Measurements from ENCODE around the gene RAPGEF1. TPM values are rescaled to one million over a fixed set of nuclear protein-coding genes. Genes with fewer than 3 reads are reported as not detected.

The RAPGEF1 gene
- total and polyA plus RNA-seq, 2 of the 13 experiments (the other 11 are each of a cell fraction or from before 2014, with no cell fraction given) = 21.2 to 38.9 TPM

GRCh38 chr9:131590907-131591844, 148.7 kb downstream of the RAPGEF1 start (continued):
- TF ChIP-seq ATRX (CRISPR knock-in tag; IDR thresholded peaks at IDR 0.05; ENCODE audit: borderline replicate concordance) (no peak), TBP (CRISPR knock-in tag; IDR thresholded peaks at IDR 0.05) (no peak), HMGXB4 (CRISPR knock-in tag; IDR thresholded peaks at IDR 0.05; ENCODE audit: borderline replicate concordance in 1 of 2, low read depth in 1 of 2) (peak; percentile 88 to 91), ZNF761 (CRISPR knock-in tag; conservative IDR thresholded peaks at IDR 0.05) (0 out of 2 replicates have a peak, but pooled peaks have one; percentile 25), ZNF772 (CRISPR knock-in tag; IDR thresholded peaks at IDR 0.05) (0 out of 2 replicates have a peak, but pooled peaks have one; percentile 11), CSRNP1 (CRISPR knock-in tag; IDR thresholded peaks at IDR 0.05) (0 out of 2 replicates have a peak, but pooled peaks have one; percentile 39), ZFY (CRISPR knock-in tag; IDR thresholded peaks at IDR 0.05) (peak; percentile 38; the same call in 1 of the 2 replicates), ZNF609 (CRISPR knock-in tag; IDR thresholded peaks at IDR 0.05; ENCODE audit: borderline replicate concordance) (peak; percentile 44; the same call in 1 of the 2 replicates), ZBTB37 (CRISPR knock-in tag; IDR thresholded peaks at IDR 0.05) (no peak), SMAD3 (CRISPR knock-in tag; IDR thresholded peaks at IDR 0.05) (peak; percentile 39; the same call in 1 of the 2 replicates), CBX5 (CRISPR knock-in tag; IDR thresholded peaks at IDR 0.05; ENCODE audit: borderline replicate concordance) (peak; percentile 70; the same call in 1 of the 2 replicates), FOSL2 (CRISPR knock-in tag; IDR thresholded peaks at IDR 0.05) (peak; percentile 50), SALL2 (CRISPR knock-in tag; IDR thresholded peaks at IDR 0.05) (peak; percentile 63; the same call in 1 of the 2 replicates), ZNF263 (CRISPR knock-in tag; IDR thresholded peaks at IDR 0.05) (peak; percentile 34; the same call in 1 of the 2 replicates), TCF7 (IDR thresholded peaks at IDR 0.05; ENCODE audit: low read depth) (no peak)
